HG03432 (cell line): ENCODE results near the gene BRICD5.
"Not testable (repeated sequence)": the region's sequence is repeated elsewhere in the genome, so short reads cannot be mapped to it uniquely, and the experiment has no call there.

ENCODE experiments used
- ATAC-seq: cut with Tn5 transposase; IDR thresholded peaks from one replicate; pipeline ENCODE4 v1.9.1; 2021; ENCODE audit warnings: mild to moderate bottlenecking, moderate library complexity; ENCODE audit not compliant: unreplicated experiment

BRICD5 gene

GRCh38 chr16:2210386-2211365 is at the start of gene BRICD5:
TSS of gene BRICD5 (minus strand) at chr16:2210863. CDS start at chr16:2210833, 30 bp downstream.
- ATAC-seq = no peak

GRCh38 chr16:2260250-2260649 is 49.6 kb upstream of the BRICD5 start:
- ATAC-seq = no peak

GRCh38 chr16:2258530-2258929 is 47.9 kb upstream of the BRICD5 start:
- not testable (repeated sequence) for ATAC-seq

GRCh38 chr16:2257726-2258125 is 47.1 kb upstream of the BRICD5 start:
- no peak for ATAC-seq

GRCh38 chr16:2256531-2257140 is 46.0 kb upstream of the BRICD5 start:
- no peak for ATAC-seq

GRCh38 chr16:2253293-2253692 is 42.6 kb upstream of the BRICD5 start:
- no peak for ATAC-seq

- ATAC-seq = no peak
Measured at GRCh38 chr16:2252806-2253148, 42.1 kb upstream of the BRICD5 start.

- peak; percentile 83 for ATAC-seq
Measured at GRCh38 chr16:2251296-2252111, 40.8 kb upstream of the BRICD5 start, which contains the start of gene ECI1. TSS of gene ECI1 (minus strand) at chr16:2251587. CDS start at chr16:2251566, 21 bp downstream.

- ATAC-seq = no peak
Measured at GRCh38 chr16:2250652-2251295, 40.1 kb upstream of the BRICD5 start.

- no peak for ATAC-seq
Measured at GRCh38 chr16:2246301-2246885, 35.7 kb upstream of the BRICD5 start.

- ATAC-seq = no peak
Measured at GRCh38 chr16:2244926-2245795, 34.5 kb upstream of the BRICD5 start.

GRCh38 chr16:2244301-2244700 is 33.6 kb upstream of the BRICD5 start:
- no peak for ATAC-seq

- ATAC-seq = no peak
Measured at GRCh38 chr16:2243781-2244180, 33.1 kb upstream of the BRICD5 start.

GRCh38 chr16:2243031-2243528 is 32.4 kb upstream of the BRICD5 start:
- ATAC-seq = no peak

- no peak for ATAC-seq
Measured at GRCh38 chr16:2242598-2242997, 31.9 kb upstream of the BRICD5 start.

- not testable (repeated sequence) for ATAC-seq
Measured at GRCh38 chr16:2240331-2240730, 29.7 kb upstream of the BRICD5 start.

GRCh38 chr16:2238838-2239675 is 28.4 kb upstream of the BRICD5 start:
- no peak for ATAC-seq

- no peak for ATAC-seq
Measured at GRCh38 chr16:2238150-2238837, 27.6 kb upstream of the BRICD5 start.
